ENCODE data around the gene PLCB2.

PLCB2 gene

GRCh38 chr15:40331026-40331425 lies 23.3 kb upstream of the PLCB2 start:
- peaks cover 4% of the 10 kb centered on the region for H3K36me3 ChIP-seq
- no peaks in the 10 kb centered on the region for H3K9me3 ChIP-seq
- no peak overlapping the region for H3K27ac ChIP-seq
- peaks cover 34 to 48% of the 10 kb centered on the region in 2 experiments for H3K4me1 ChIP-seq (ENCODE audit: control insufficient read depth in 1 of 2, insufficient read depth in 1 of 2, low read depth in 1 of 2, low read length in 1 of 2)
- TF ChIP-seq CTCF (IDR thresholded peaks at IDR 0.05): no peak
- no peak overlapping the region for H3K4me3 ChIP-seq (ENCODE audit: low read depth in 1 of 2, low read length in 1 of 2)
- no peaks in the 10 kb centered on the region for H3K27me3 ChIP-seq

GRCh38 chr15:40330368-40330836 lies 22.7 kb upstream of the PLCB2 start:
- Histone ChIP-seq H3K36me3 (peaks cover 4% of the 10 kb centered on the region), H3K27ac (no peak overlapping the region), H3K9me3 (no peaks in the 10 kb centered on the region), H3K27me3 (no peaks in the 10 kb centered on the region), H3K4me3 (ENCODE audit: low read depth in 1 of 2, low read length in 1 of 2) (no peak overlapping the region), H3K4me1 (ENCODE audit: control insufficient read depth in 1 of 2, insufficient read depth in 1 of 2, low read depth in 1 of 2, low read length in 1 of 2) (peaks cover 38 to 50% of the 10 kb centered on the region in 2 experiments)
- no peak for TF ChIP-seq CTCF (IDR thresholded peaks at IDR 0.05)

GRCh38 chr15:40329804-40330203 lies 22.1 kb upstream of the PLCB2 start:
- TF ChIP-seq CTCF (IDR thresholded peaks at IDR 0.05): no peak
- Histone ChIP-seq H3K4me1 (ENCODE audit: control insufficient read depth in 1 of 2, insufficient read depth in 1 of 2, low read depth in 1 of 2, low read length in 1 of 2) (peaks cover 38 to 50% of the 10 kb centered on the region in 2 experiments), H3K36me3 (peaks cover 4% of the 10 kb centered on the region), H3K9me3 (no peaks in the 10 kb centered on the region), H3K27me3 (no peaks in the 10 kb centered on the region), H3K27ac (no peak overlapping the region), H3K4me3 (ENCODE audit: low read depth in 1 of 2, low read length in 1 of 2) (no peak overlapping the region)

GRCh38 chr15:40328751-40329150 lies 21.0 kb upstream of the PLCB2 start:
- no peak overlapping the region for H3K27ac ChIP-seq
- peaks cover 4% of the 10 kb centered on the region for H3K36me3 ChIP-seq
- no peak overlapping the region for H3K4me3 ChIP-seq (ENCODE audit: low read depth in 1 of 2, low read length in 1 of 2)
- no peaks in the 10 kb centered on the region for H3K9me3 ChIP-seq
- no peak for TF ChIP-seq CTCF (IDR thresholded peaks at IDR 0.05)
- no peaks in the 10 kb centered on the region for H3K27me3 ChIP-seq
- peaks cover 30 to 44% of the 10 kb centered on the region in 2 experiments for H3K4me1 ChIP-seq (ENCODE audit: control insufficient read depth in 1 of 2, insufficient read depth in 1 of 2, low read depth in 1 of 2, low read length in 1 of 2)

GRCh38 chr15:40328176-40328575 lies 20.4 kb upstream of the PLCB2 start:
- Histone ChIP-seq H3K27me3 (no peaks in the 10 kb centered on the region), H3K27ac (no peak overlapping the region), H3K36me3 (peaks cover 4% of the 10 kb centered on the region), H3K9me3 (no peaks in the 10 kb centered on the region), H3K4me3 (ENCODE audit: low read depth in 1 of 2, low read length in 1 of 2) (no peak overlapping the region), H3K4me1 (ENCODE audit: control insufficient read depth in 1 of 2, insufficient read depth in 1 of 2, low read depth in 1 of 2, low read length in 1 of 2) (peaks cover 24 to 41% of the 10 kb centered on the region in 2 experiments)
- TF ChIP-seq CTCF (IDR thresholded peaks at IDR 0.05): no peak

GRCh38 chr15:40327457-40327856 lies 19.7 kb upstream of the PLCB2 start:
- peaks cover 22 to 38% of the 10 kb centered on the region in 2 experiments for H3K4me1 ChIP-seq (ENCODE audit: control insufficient read depth in 1 of 2, insufficient read depth in 1 of 2, low read depth in 1 of 2, low read length in 1 of 2)
- H3K27me3 ChIP-seq: no peaks in the 10 kb centered on the region
- no peak overlapping the region for H3K27ac ChIP-seq
- TF ChIP-seq CTCF (IDR thresholded peaks at IDR 0.05): no peak
- no peak overlapping the region for H3K4me3 ChIP-seq (ENCODE audit: low read depth in 1 of 2, low read length in 1 of 2)
- H3K9me3 ChIP-seq: no peaks in the 10 kb centered on the region
- peaks cover 4% of the 10 kb centered on the region for H3K36me3 ChIP-seq
